ENCODE results near the gene HCFC1R1.
A peak's percentile ranks its signal among the peaks of the same experiment; 100 is the strongest.

The HCFC1R1 gene

GRCh38 chr16:2999929-3000328 is 23.8 kb downstream of the HCFC1R1 start:
- no peak for DNase-seq (ENCODE audit: low read depth)

GRCh38 chr16:2996298-2996697 is 27.4 kb downstream of the HCFC1R1 start:
- no peak for DNase-seq (ENCODE audit: low read depth)

- no peak for DNase-seq (ENCODE audit: low read depth)
Measured at GRCh38 chr16:2992383-2993081, 31.2 kb downstream of the HCFC1R1 start.

GRCh38 chr16:2991566-2992261 is 32.0 kb downstream of the HCFC1R1 start:
- no peak for DNase-seq (ENCODE audit: low read depth)

GRCh38 chr16:2990891-2991290 is 32.9 kb downstream of the HCFC1R1 start:
- DNase-seq (ENCODE audit: low read depth), result no peak

- DNase-seq (ENCODE audit: low read depth), result no peak
Measured at GRCh38 chr16:2988590-2989099, 35.1 kb downstream of the HCFC1R1 start.

GRCh38 chr16:2987833-2988232 is 35.9 kb downstream of the HCFC1R1 start:
- DNase-seq (ENCODE audit: low read depth), result no peak

- DNase-seq (ENCODE audit: low read depth), result no peak
Measured at GRCh38 chr16:2987286-2987685, 36.5 kb downstream of the HCFC1R1 start.

- no peak for DNase-seq (ENCODE audit: low read depth)
Measured at GRCh38 chr16:2986623-2987188, 37.0 kb downstream of the HCFC1R1 start.

GRCh38 chr16:2985893-2986355 is 37.8 kb downstream of the HCFC1R1 start:
- DNase-seq (ENCODE audit: low read depth), result no peak

- DNase-seq (ENCODE audit: low read depth), result no peak
Measured at GRCh38 chr16:2985462-2985861, 38.3 kb downstream of the HCFC1R1 start.

GRCh38 chr16:2983706-2984136 is 40.0 kb downstream of the HCFC1R1 start:
- peak; percentile 43 for DNase-seq (ENCODE audit: low read depth)

- no peak for DNase-seq (ENCODE audit: low read depth)
Measured at GRCh38 chr16:2982402-2982801, 41.3 kb downstream of the HCFC1R1 start.

- no peak for DNase-seq (ENCODE audit: low read depth)
Measured at GRCh38 chr16:2981899-2982250, 41.9 kb downstream of the HCFC1R1 start.

GRCh38 chr16:2981177-2981898 is 42.4 kb downstream of the HCFC1R1 start:
- no peak for DNase-seq (ENCODE audit: low read depth)

GRCh38 chr16:2980227-2981176 is 43.2 kb downstream of the HCFC1R1 start, which contains the start of gene PKMYT1:
Gene PKMYT1 (minus strand): TSS chr16:2980446. CDS start chr16:2979657, 789 bp downstream.
- DNase-seq (ENCODE audit: low read depth), result peak; percentile 47

GRCh38 chr16:2979669-2980226 is 44.0 kb downstream of the HCFC1R1 start:
- DNase-seq (ENCODE audit: low read depth), result no peak

- no peak for DNase-seq (ENCODE audit: low read depth)
Measured at GRCh38 chr16:2977440-2977839, 46.3 kb downstream of the HCFC1R1 start.

GRCh38 chr16:2976673-2977072 is 47.1 kb downstream of the HCFC1R1 start:
- no peak for DNase-seq (ENCODE audit: low read depth)

GRCh38 chr16:2976201-2976600 is 47.5 kb downstream of the HCFC1R1 start:
- DNase-seq (ENCODE audit: low read depth), result no peak
